Fibroblast of mammary gland (primary cell): ENCODE data around the gene GLRX.

Experiments
- DNase-seq: peaks from one replicate; pipeline ENCODE4 v3.0.0-alpha.2; 2010; ENCODE audit warnings: low read depth
- H3K4me3 ChIP-seq: 2 replicates; pipeline ENCODE4 v1.5.1; 2011; ENCODE audit warnings: low read depth, mild to moderate bottlenecking, low read length, moderate library complexity; ENCODE audit not compliant: control insufficient read depth
- TF ChIP-seq, protein P1 (sequence below): conservative IDR thresholded peaks from 2 replicates; pipeline ENCODE4 v1.5.1; 2011; ENCODE audit warnings: low read depth, low read length, inconsistent platforms; ENCODE audit not compliant: control insufficient read depth, insufficient read depth

GLRX gene

DNA sequence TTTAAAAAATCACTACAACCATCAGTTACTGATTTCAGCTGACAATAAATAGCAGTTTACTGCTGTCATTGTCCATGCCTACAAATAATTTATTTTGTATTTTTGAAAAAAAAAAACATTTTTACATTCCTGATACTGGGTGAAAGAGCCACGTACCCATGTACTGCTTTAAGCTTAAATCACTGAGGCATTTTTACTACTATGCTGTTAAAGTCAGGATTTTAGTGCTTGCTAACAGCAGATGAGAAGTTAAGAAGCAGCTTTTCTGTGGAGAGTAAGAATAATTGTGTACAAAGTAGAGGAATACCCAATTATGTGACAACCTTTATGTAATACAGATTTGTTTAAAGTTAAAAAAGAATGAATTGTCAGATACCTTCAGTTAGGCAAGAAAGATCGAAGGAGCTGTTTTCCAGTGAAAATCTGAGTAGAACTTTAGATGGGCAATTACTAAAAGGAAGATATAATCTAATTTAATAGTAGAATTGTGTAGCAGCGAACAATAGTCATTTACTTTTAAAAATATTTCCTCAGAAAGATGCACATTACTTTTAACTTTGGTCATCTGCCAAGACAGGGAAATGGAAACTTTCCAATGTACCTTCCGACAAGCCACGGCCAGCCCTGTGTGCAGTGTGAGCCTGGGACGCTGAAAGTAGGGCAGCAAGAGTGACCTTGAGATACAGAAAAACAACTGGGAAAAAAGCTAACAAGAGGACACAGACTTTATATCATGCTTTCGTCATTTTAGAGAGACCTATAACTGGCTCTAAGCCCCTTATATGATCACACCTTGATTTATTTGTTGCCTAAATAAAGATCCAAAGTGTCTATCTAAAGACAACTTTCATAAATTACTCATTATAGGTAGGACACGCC is 51.5 kb downstream of the GLRX start:
- no peak overlapping the region for H3K4me3 ChIP-seq
- no peak for DNase-seq
- TF ChIP-seq, protein P1, sequence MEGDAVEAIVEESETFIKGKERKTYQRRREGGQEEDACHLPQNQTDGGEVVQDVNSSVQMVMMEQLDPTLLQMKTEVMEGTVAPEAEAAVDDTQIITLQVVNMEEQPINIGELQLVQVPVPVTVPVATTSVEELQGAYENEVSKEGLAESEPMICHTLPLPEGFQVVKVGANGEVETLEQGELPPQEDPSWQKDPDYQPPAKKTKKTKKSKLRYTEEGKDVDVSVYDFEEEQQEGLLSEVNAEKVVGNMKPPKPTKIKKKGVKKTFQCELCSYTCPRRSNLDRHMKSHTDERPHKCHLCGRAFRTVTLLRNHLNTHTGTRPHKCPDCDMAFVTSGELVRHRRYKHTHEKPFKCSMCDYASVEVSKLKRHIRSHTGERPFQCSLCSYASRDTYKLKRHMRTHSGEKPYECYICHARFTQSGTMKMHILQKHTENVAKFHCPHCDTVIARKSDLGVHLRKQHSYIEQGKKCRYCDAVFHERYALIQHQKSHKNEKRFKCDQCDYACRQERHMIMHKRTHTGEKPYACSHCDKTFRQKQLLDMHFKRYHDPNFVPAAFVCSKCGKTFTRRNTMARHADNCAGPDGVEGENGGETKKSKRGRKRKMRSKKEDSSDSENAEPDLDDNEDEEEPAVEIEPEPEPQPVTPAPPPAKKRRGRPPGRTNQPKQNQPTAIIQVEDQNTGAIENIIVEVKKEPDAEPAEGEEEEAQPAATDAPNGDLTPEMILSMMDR = no peak

DNA sequence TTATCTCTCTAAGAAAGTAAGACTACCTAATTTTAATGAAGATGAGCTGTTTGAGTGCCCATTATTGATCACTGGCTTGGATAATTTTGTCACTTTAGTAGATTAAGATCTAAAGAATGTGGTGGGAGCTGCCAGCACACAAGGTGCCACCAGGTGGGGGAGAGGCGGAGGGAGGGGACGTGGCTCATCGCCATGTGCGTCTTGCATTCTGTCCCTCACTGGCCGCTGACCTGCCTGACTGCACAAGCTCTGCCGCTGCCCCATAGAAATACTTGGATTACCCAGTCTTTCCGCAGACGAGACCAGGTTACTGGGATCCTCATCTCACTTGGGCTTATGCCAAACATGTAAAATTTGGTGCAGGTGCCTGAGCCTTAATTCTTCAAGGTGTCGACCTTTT is 53.8 kb downstream of the GLRX start:
- TF ChIP-seq, protein P1 = no peak
- DNase-seq = no peak
- H3K4me3 ChIP-seq = no peak overlapping the region

DNA sequence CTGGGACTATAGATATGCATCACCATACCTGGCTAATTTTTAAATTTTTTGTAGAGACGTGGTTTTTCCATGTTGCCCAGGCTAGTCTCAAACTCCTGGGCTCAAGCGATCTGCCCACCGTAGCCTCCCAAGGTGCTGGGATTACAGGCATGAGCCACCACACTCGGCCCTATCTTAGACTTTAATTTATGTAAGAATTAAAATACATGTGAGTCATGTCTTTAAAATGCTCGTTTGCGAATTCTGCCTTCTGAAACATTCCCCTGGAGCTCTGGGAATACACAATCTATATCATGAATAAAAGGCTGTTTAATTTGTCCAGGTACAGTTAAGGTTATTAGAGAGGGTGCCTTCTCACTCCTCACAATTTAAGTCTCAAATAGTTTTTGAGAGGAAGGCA is 58.6 kb downstream of the GLRX start:
- TF ChIP-seq, protein P1 = no peak
- DNase-seq = no peak
- no peak overlapping the region for H3K4me3 ChIP-seq
